ACC112 (cell line): Measurements from ENCODE around the gene TMEM259.

ENCODE experiments used
- H2AFZ ChIP-seq: fragments of 200-600 bp; sonication (generic); one replicate; pipeline ENCODE4 v1.6.0; 2017; ENCODE audit warnings: antibody characterized with exemption, low read length; ENCODE audit not compliant: unreplicated experiment
- H3K27ac ChIP-seq: fragments of 200-600 bp; sonication (generic); 2 replicates; pipeline ENCODE4 v1.5.1; 2014; ENCODE audit warnings: low read depth, mild to moderate bottlenecking, antibody characterized with exemption, low read length, moderate library complexity
- H3K27me3 ChIP-seq: fragments of 200-600 bp; sonication (generic); 2 replicates; pipeline ENCODE4 v1.6.1; 2014; ENCODE audit warnings: mild to moderate bottlenecking, antibody characterized with exemption, low read length, moderate library complexity, mixed read lengths; ENCODE audit not compliant: insufficient read depth
- H3K36me3 ChIP-seq: fragments of 200-600 bp; sonication (generic); 2 replicates; pipeline ENCODE4 v1.6.1; 2016; ENCODE audit warnings: mild to moderate bottlenecking, antibody characterized with exemption, low read length, moderate library complexity, mixed read lengths; ENCODE audit not compliant: insufficient read depth
- H3K4me1 ChIP-seq: fragments of 200-600 bp; sonication (generic); one replicate; pipeline ENCODE4 v1.6.1; 2016; ENCODE audit warnings: low read length, mixed read lengths; ENCODE audit not compliant: insufficient read depth, unreplicated experiment, control insufficient read depth
- H3K4me3 ChIP-seq: fragments of 200-600 bp; sonication (generic); 2 replicates; pipeline ENCODE4 v1.5.1; 2014; ENCODE audit warnings: mild to moderate bottlenecking, low read depth, low read length
- H3K79me2 ChIP-seq: fragments of 200-600 bp; sonication (generic); one replicate; pipeline ENCODE4 v1.6.0; 2016; ENCODE audit warnings: low read length; ENCODE audit not compliant: control insufficient read depth, unreplicated experiment, insufficient read depth

TMEM259 gene

DNA sequence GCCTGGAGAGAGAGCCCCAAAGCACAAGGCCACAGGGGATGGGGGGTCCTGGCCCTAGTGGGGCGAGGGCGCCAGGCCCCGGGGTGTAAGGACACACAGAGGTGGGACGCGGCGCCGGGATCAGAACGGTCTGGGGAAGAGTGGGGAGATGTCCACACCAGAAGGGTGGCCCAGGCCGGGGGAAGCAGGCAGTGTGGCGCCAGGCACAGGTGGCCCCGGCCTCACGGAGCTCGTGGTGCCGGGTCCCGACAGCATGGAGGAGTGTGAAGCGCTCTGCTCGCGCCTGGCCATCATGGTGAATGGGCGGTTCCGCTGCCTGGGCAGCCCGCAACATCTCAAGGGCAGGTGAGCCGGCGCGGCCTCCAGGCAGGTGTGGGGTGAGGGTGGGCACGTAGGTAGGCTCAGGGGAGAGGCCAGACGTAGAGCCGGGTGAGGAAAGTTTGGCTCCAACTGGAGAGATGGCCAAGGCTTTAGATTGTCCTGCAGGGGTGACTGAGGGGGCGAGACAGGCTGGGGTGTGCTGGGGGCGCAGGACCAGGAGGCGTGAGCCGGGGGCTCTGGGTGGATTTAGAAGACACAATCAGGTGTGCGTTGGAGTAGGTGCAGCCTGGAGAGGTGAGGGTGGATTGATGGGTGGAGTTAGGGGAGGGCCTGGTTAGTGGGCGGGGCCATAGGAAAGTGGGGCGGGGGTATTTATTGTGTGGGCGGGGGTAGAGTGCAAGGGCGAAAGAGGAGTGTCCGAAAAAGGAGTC is 43.2 kb upstream of the TMEM259 start:
- Histone ChIP-seq H2AFZ (no peak overlapping the region), H3K27me3 (peaks cover 15% of the 10 kb centered on the region; the same call in 1 of the 2 replicates), H3K4me1 (no peaks in the 10 kb centered on the region), H3K36me3 (no peaks in the 10 kb centered on the region), H3K4me3 (no peak overlapping the region), H3K27ac (no peak overlapping the region), H3K79me2 (no peaks in the 10 kb centered on the region)

DNA sequence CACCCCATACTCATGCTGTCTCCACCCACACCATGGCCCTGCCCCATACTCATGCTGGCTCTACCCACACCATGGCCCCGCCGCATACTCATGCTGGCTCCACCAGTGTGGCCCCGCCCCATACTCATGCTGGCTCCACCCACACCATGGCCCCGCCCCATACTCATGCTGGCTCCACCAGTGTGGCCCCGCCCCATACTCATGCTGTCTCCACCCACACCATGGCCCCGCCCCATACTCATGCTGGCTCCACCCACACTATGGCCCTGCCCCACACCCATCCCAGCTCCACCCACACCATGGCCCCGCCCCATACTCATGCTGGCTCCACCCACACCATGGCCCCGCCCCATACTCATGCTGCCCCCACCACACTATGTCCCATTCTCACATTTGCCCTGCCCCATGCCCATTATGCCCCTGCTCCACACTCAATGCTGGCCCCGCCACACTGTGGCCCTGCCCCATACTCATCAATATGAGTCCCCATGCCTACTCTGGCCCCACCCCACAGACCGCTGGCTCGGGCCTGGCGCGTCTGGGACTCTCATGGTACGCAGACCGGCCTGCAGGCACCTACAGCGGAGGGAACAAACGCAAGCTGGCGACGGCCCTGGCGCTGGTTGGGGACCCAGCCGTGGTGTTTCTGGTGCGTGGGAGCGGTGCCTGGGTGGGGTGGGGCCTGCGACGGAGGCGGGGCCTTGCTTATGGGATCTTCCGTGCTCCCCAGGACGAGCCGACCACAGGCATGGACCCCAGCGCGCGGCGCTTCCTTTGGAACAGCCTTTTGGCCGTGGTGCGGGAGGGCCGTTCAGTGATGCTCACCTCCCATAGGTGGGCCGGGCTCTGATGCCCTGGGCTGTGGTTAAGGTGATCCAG is 42.3 kb upstream of the TMEM259 start:
- Histone ChIP-seq H2AFZ (no peak overlapping the region), H3K27me3 (peaks cover 15% of the 10 kb centered on the region; the same call in 1 of the 2 replicates), H3K79me2 (no peaks in the 10 kb centered on the region), H3K36me3 (no peaks in the 10 kb centered on the region), H3K4me1 (no peaks in the 10 kb centered on the region), H3K27ac (no peak overlapping the region), H3K4me3 (no peak overlapping the region)

DNA sequence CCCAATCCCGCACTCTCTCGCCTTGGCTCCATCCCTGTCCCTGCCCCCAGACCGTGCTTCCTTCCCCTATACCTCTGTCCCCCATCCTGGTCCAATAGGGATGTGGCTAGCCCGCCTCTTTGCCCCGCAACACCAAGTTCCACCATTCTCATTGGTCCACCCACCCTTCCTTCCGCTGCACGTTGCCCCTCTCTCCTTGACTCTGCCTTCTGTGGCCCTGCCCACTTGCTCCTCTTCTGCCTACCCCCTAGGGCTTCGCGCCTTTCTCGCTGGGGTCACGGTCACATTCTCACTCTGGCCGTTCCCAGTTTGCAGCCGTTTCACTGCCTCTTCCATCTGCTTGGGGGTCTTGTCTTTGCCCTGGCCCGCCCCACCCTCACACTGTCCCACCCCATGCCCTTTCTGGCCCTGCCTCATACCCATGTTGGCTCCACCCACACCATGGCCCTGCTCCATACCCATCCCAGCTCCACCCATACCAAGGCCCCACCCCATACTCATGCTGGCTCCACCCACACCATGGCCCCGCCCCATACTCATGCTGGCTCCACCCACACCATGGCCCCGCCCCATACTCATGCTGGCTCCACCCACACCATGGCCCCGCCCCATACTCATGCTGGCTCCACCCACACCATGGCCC is 41.6 kb upstream of the TMEM259 start:
- no peaks in the 10 kb centered on the region for H3K79me2 ChIP-seq
- no peaks in the 10 kb centered on the region for H3K4me1 ChIP-seq
- no peak overlapping the region for H3K4me3 ChIP-seq
- H3K36me3 ChIP-seq: no peaks in the 10 kb centered on the region
- no peak overlapping the region for H2AFZ ChIP-seq
- H3K27me3 ChIP-seq: peaks cover 10% of the 10 kb centered on the region; the same call in 1 of the 2 replicates
- no peak overlapping the region for H3K27ac ChIP-seq

DNA sequence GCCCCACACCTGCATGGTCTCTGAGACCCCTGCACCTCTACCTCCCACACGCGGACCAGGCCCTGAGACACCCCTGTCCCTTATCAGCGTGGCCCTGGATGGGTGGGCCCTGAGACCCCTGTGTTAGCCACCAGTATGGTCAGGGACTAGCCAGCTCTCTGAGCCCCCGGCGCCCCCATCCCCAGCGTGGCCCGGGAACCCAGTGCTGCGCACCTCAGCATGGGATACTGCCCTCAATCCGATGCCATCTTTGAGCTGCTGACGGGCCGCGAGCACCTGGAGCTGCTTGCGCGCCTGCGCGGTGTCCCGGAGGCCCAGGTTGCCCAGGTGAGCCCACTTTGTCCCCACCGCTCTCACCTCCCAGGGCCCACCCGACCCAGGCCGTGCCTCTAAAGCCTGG is 41.1 kb upstream of the TMEM259 start:
- H3K4me3 ChIP-seq: no peak overlapping the region
- H3K4me1 ChIP-seq: no peaks in the 10 kb centered on the region
- H3K36me3 ChIP-seq: no peaks in the 10 kb centered on the region
- H3K79me2 ChIP-seq: no peaks in the 10 kb centered on the region
- no peak overlapping the region for H2AFZ ChIP-seq
- H3K27ac ChIP-seq: no peak overlapping the region
- H3K27me3 ChIP-seq: 0 out of 2 replicates have a peak, but pooled peaks cover 4% of the 10 kb centered on the region

DNA sequence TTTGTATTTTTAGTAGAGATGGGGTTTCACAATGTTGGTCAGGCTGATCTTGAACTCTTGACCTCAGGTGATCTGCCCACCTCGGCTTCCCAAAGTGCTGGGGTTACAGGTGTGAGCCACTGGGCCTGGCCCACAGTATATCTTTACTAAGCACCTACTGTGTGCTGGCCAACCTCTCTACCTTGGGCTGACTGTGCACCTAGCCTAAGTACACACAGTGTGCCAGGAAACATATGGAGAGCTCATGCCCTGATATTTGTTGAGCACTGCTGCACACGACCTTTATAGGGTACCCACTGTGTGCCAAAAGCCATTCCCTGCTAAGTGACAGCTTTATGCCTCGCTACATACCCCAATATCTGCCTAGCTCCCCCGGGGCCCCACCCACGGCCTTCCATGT is 39.8 kb upstream of the TMEM259 start:
- Histone ChIP-seq H3K4me1 (no peaks in the 10 kb centered on the region), H2AFZ (no peak overlapping the region), H3K36me3 (no peaks in the 10 kb centered on the region), H3K27me3 (no peaks in the 10 kb centered on the region), H3K4me3 (no peak overlapping the region), H3K27ac (no peak overlapping the region), H3K79me2 (no peaks in the 10 kb centered on the region)

DNA sequence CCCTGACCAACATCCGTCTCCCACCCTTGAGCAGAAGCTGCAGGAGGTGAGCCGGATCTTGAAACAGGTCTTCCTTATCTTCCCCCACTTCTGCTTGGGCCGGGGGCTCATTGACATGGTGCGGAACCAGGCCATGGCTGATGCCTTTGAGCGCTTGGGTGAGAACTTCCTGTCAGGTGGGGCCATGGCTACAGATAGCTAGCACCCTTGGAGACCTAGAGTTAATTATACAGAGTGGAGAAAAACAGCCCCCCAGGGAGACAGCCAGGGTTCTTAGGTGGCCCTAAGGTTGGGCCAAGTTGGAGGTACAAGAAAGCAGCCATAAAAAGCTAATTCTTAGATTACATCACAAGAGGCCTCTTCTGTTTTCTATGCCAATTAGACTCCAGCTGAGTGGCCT is 37.2 kb upstream of the TMEM259 start:
- H2AFZ ChIP-seq: no peak overlapping the region
- no peak overlapping the region for H3K27ac ChIP-seq
- H3K79me2 ChIP-seq: no peaks in the 10 kb centered on the region
- no peaks in the 10 kb centered on the region for H3K36me3 ChIP-seq
- no peaks in the 10 kb centered on the region for H3K27me3 ChIP-seq
- H3K4me1 ChIP-seq: no peaks in the 10 kb centered on the region
- H3K4me3 ChIP-seq: no peak overlapping the region

DNA sequence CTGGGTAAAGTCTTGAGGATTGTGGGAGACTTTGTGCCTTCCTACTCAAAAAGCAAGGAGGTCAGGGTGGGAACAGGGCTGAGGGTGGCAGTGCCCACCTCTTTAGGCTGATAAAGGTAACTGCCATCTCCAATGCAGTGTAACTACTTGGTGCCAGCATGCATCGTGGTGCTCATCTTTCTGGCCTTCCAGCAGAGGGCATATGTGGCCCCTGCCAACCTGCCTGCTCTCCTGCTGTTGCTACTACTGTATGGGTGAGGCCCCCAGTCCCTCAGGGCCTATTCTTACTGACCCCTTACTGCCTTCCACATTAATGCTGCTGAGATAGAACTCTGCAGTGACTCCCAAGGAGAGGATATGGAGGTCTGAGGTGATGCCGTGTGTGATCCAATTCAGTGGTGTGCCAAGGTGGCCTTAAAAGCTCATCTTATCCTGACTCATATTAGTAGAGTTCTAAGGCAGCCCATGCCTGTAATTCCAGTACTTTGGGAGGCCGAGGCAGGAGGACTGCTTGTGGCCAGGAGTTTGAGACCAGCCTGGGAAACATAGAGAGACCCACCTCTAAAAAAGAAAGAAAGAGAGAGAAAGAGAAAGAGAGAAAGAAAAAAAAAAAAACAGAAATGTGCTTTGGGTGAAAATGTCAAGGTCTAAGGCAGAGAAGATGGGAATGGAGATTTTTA is 36.4 kb upstream of the TMEM259 start:
- H2AFZ ChIP-seq: no peak overlapping the region
- no peak overlapping the region for H3K4me3 ChIP-seq
- H3K79me2 ChIP-seq: no peaks in the 10 kb centered on the region
- no peaks in the 10 kb centered on the region for H3K36me3 ChIP-seq
- no peaks in the 10 kb centered on the region for H3K27me3 ChIP-seq
- H3K4me1 ChIP-seq: no peaks in the 10 kb centered on the region
- no peak overlapping the region for H3K27ac ChIP-seq

DNA sequence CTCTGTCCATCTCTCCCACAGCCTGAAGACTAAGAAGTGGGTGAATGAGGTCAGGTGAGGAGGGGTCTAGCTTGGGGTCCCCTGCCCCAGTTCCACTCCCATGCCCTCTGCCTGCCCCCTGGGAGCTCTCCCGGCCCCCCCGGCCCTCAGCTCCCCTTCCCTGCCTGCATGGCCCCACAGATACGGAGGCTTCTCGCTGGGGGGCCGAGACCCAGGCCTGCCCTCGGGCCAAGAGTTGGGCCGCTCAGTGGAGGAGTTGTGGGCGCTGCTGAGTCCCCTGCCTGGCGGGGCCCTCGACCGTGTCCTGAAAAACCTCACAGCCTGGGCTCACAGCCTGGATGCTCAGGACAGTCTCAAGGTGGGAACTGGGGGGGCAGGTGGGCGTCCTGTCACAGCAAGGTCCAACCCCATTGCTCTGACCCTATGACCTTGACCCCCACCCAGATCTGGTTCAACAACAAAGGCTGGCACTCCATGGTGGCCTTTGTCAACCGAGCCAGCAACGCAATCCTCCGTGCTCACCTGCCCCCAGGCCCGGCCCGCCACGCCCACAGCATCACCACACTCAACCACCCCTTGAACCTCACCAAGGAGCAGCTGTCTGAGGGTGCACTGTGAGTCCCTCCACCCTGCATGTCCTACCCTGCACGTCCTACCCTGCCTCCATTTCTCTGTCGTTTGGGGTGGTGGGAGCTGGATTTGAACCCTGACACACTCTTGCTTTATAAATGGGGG is 35.1 kb upstream of the TMEM259 start:
- Histone ChIP-seq H3K79me2 (no peaks in the 10 kb centered on the region), H3K27ac (no peak overlapping the region)

DNA sequence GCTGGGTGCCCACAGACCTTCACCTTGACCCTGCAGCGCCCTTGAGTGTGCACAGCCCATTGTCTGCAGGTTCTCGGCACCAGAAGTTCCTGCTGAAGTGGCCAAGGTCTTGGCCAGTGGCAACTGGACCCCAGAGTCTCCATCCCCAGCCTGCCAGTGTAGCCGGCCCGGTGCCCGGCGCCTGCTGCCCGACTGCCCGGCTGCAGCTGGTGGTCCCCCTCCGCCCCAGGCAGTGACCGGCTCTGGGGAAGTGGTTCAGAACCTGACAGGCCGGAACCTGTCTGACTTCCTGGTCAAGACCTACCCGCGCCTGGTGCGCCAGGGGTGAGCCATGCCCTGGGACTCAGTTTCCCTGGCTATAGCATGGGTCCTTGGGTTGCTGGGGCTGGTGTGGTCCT is 34.1 kb upstream of the TMEM259 start:
- no peak overlapping the region for H2AFZ ChIP-seq
- H3K79me2 ChIP-seq: no peaks in the 10 kb centered on the region
- no peak overlapping the region for H3K27ac ChIP-seq
- no peaks in the 10 kb centered on the region for H3K4me1 ChIP-seq
- H3K27me3 ChIP-seq: no peaks in the 10 kb centered on the region
- no peaks in the 10 kb centered on the region for H3K36me3 ChIP-seq
- H3K4me3 ChIP-seq: no peak overlapping the region

More for the DNA sequence above, 35.1 kb upstream of the TMEM259 start:
- Histone ChIP-seq H3K4me1 (no peaks in the 10 kb centered on the region), H3K36me3 (no peaks in the 10 kb centered on the region), H3K4me3 (no peak overlapping the region), H2AFZ (no peak overlapping the region), H3K27me3 (no peaks in the 10 kb centered on the region)
